CD4-positive, alpha-beta T cell (primary cell): ENCODE results near the gene ASB18. TPM values are rescaled to one million over a fixed set of nuclear protein-coding genes. Genes with fewer than 3 reads are reported as not detected.

Experiments used
- ATAC-seq: fragments of 200-7000 bp; cut with Tn5 transposase; one replicate; pipeline ENCODE4 v1.10.0; 2022; ENCODE audit warnings: mild to moderate bottlenecking; ENCODE audit not compliant: poor library complexity
- CTCF ChIA-PET: fragments of 350-600 bp; sonication (Branson Sonifier 250); formaldehyde crosslinking; loops from one replicate; lab custom pipeline; 2021; ENCODE audit warnings: antibody characterized with exemption, inconsistent platforms; lab: Charles Lee
- POLR2A ChIA-PET: fragments of 350-600 bp; sonication (Branson Sonifier 250); formaldehyde crosslinking; loops from one replicate; lab custom pipeline; 2021; ENCODE audit warnings: antibody characterized with exemption, inconsistent platforms; lab: Charles Lee
- DNase-seq, 14 experiments: peaks; one replicate each; pipeline ENCODE4 v3.0.0-alpha.2; 2013 to 2020; ENCODE audit warnings: mixed read lengths in 2 of 14
- H3K27ac ChIP-seq, 2 donors: one replicate each; pipeline versions ENCODE4 v1.5.1 to v1.7.0; 2013; ENCODE audit warnings: low read length in 2 of 2, low read depth in 1 of 2, mild to moderate bottlenecking in 1 of 2
- H3K27me3 ChIP-seq, 2 experiments: 1 replicate in 1 of 2; 2 replicates in 1 of 2; pipeline versions ENCODE4 v1.6.1 to v1.7.0; 2013; ENCODE audit warnings: low read length in 2 of 2, control low read depth in 1 of 2, mild to moderate bottlenecking in 1 of 2, moderate library complexity in 1 of 2; ENCODE audit not compliant: insufficient read depth in 2 of 2, control insufficient read depth in 1 of 2
- H3K36me3 ChIP-seq: one replicate; pipeline ENCODE4 v1.6.1; 2013; ENCODE audit warnings: low read length, control low read depth; ENCODE audit not compliant: insufficient read depth
- H3K4me1 ChIP-seq: one replicate; pipeline ENCODE4 v1.6.1; 2013; ENCODE audit warnings: low read length, control low read depth; ENCODE audit not compliant: insufficient read depth
- H3K4me3 ChIP-seq: one replicate; pipeline ENCODE4 v1.5.1; 2013; ENCODE audit warnings: mild to moderate bottlenecking, low read length, moderate library complexity
- H3K9me3 ChIP-seq, 2 experiments: 1 replicate in 1 of 2; 2 replicates in 1 of 2; pipeline versions ENCODE4 v1.6.1 to v1.7.0; 2013; ENCODE audit warnings: low read length in 2 of 2, mild to moderate bottlenecking in 2 of 2, control low read depth in 1 of 2, moderate library complexity in 1 of 2; ENCODE audit not compliant: control insufficient read depth in 1 of 2, insufficient read depth in 1 of 2
- H3K27ac Mint-ChIP-seq: one replicate; pipeline ENCODE4 v1.8.0; 2020; ENCODE audit warnings: mixed read lengths
- H3K27me3 Mint-ChIP-seq: one replicate; pipeline ENCODE4 v1.8.0; 2021; ENCODE audit warnings: mixed read lengths
- H3K36me3 Mint-ChIP-seq: one replicate; pipeline ENCODE4 v1.8.0; 2021; ENCODE audit warnings: low read depth, mixed read lengths
- H3K4me1 Mint-ChIP-seq: one replicate; pipeline ENCODE4 v1.8.0; 2021; ENCODE audit warnings: low read depth, mixed read lengths
- H3K4me3 Mint-ChIP-seq: one replicate; pipeline ENCODE4 v1.8.0; 2020; ENCODE audit warnings: mild to moderate bottlenecking, mixed read lengths
- H3K9me3 Mint-ChIP-seq: one replicate; pipeline ENCODE4 v1.8.0; 2020; ENCODE audit warnings: mixed read lengths
- CTCF ChIP-seq: fragments of 200-600 bp; IDR thresholded peaks from one replicate; pipeline ENCODE4 v1.8.0; 2022; ENCODE audit warnings: antibody characterized with exemption, mild to moderate bottlenecking
- intact Hi-C, 2 experiments: fragments of 100-400 bp; cut with DNase I in 1 of 2; cut with micrococcal nuclease in 1 of 2; formaldehyde crosslinking; loops; one replicate each; pipeline versions ENCODE4 v1.15.1 to v1.9.0; 2023 to 2025; cut with DNase I, micrococcal nuclease
- total RNA-seq, 174 experiments: library from RNA in 2 of 174; stranded (reverse) in 2 of 174; gene quantifications; one replicate each; pipeline ENCODE4 v1.2.3 and lab custom pipeline; 2021 to 2026

The ASB18 gene
- total RNA-seq, 2 experiments from 2014 or later, result not detected

GRCh38 chr2:236254001-236254400 lies 10.2 kb downstream of the ASB18 start:
- H3K36me3 ChIP-seq, result no peaks in the 10 kb centered on the region
- H3K27ac Mint-ChIP-seq, result no peak overlapping the region
- no peaks in the 10 kb centered on the region for H3K9me3 Mint-ChIP-seq
- H3K9me3 ChIP-seq, result no peaks in the 10 kb centered on the region
- ATAC-seq (no peak), DNase-seq (no peak)
- no peak for TF ChIP-seq CTCF
- H3K4me3 Mint-ChIP-seq, result no peak overlapping the region
- H3K4me3 ChIP-seq, result no peak overlapping the region
- ChIA-PET POLR2A (no interaction called here), CTCF (no interaction called here)
- H3K27me3 ChIP-seq, result peaks cover 0 to 2% of the 10 kb centered on the region in 2 experiments
- H3K27ac ChIP-seq, result no peak overlapping the region
- no peaks in the 10 kb centered on the region for H3K4me1 Mint-ChIP-seq
- intact Hi-C loops, result no loop called here
- H3K4me1 ChIP-seq, result no peaks in the 10 kb centered on the region
- peaks cover 49% of the 10 kb centered on the region for H3K27me3 Mint-ChIP-seq
- no peaks in the 10 kb centered on the region for H3K36me3 Mint-ChIP-seq

GRCh38 chr2:236252602-236253001 lies 11.6 kb downstream of the ASB18 start:
- H3K4me3 Mint-ChIP-seq, result no peak overlapping the region
- no peak for ATAC-seq
- H3K9me3 Mint-ChIP-seq, result no peaks in the 10 kb centered on the region
- no peak for TF ChIP-seq CTCF
- no peak overlapping the region for H3K27ac Mint-ChIP-seq
- H3K27ac ChIP-seq, result no peak overlapping the region
- H3K36me3 ChIP-seq, result no peaks in the 10 kb centered on the region
- H3K4me1 ChIP-seq, result no peaks in the 10 kb centered on the region
- H3K4me3 ChIP-seq, result no peak overlapping the region
- H3K27me3 ChIP-seq, result peaks cover 0 to 2% of the 10 kb centered on the region in 2 experiments
- H3K9me3 ChIP-seq, result no peaks in the 10 kb centered on the region
- no peaks in the 10 kb centered on the region for H3K36me3 Mint-ChIP-seq
- no peak for DNase-seq
- peaks cover 42% of the 10 kb centered on the region for H3K27me3 Mint-ChIP-seq
- H3K4me1 Mint-ChIP-seq, result no peaks in the 10 kb centered on the region
- POLR2A ChIA-PET, result no interaction called here
- CTCF ChIA-PET, result no interaction called here
- intact Hi-C loops, result no loop called here

GRCh38 chr2:236250909-236251579 lies 13.2 kb downstream of the ASB18 start:
- DNase-seq (no peak), ATAC-seq (no peak)
- intact Hi-C loops, result no loop called here
- Histone ChIP-seq H3K36me3 (no peaks in the 10 kb centered on the region), H3K4me1 (no peaks in the 10 kb centered on the region), H3K27ac (no peak overlapping the region), H3K27me3 (no peaks in the 10 kb centered on the region), H3K4me3 (no peak overlapping the region), H3K9me3 (no peaks in the 10 kb centered on the region)
- Mint-ChIP-seq H3K36me3 (no peaks in the 10 kb centered on the region), H3K4me3 (no peak overlapping the region), H3K27me3 (peaks cover 41% of the 10 kb centered on the region), H3K4me1 (no peaks in the 10 kb centered on the region), H3K9me3 (no peaks in the 10 kb centered on the region), H3K27ac (no peak overlapping the region)
- no peak for TF ChIP-seq CTCF
- ChIA-PET CTCF (no interaction called here), POLR2A (no interaction called here)
